Pancreas (tissue), 10 donors: Measurements from ENCODE around the gene DSE. TPM values are rescaled to one million over a fixed set of nuclear protein-coding genes. Genes with fewer than 3 reads are reported as not detected.

Source experiments
- ATAC-seq, 4 donors: fragments of 200-7000 bp; cut with Tn5 transposase; one replicate each; pipeline versions ENCODE4 v1.8.0 to v1.9.1; 2020; ENCODE audit warnings: mild to moderate bottlenecking in 4 of 4, moderate library complexity in 4 of 4
- DNase-seq, 6 donors: peaks; one replicate each; pipeline ENCODE4 v3.0.0-alpha.2; 2020
- FAIRE-seq: peaks from 2 replicates; lab custom pipeline; 2012; peaks lifted over from hg19 to GRCh38; lab: Jason Lieb, UNC
- H3K27ac ChIP-seq, 4 donors: fragments of 200-600 bp; sonication (generic); 1 replicate in 3 of 4; 2 replicates in 1 of 4; pipeline versions ENCODE4 v1.5.0 to v1.8.0; 2020
- H3K27me3 ChIP-seq, 4 donors: fragments of 200-600 bp; one replicate each; pipeline ENCODE4 v1.8.0; 2021
- H3K36me3 ChIP-seq, 3 donors: fragments of 200-600 bp; sonication (generic) in 1 of 3; one replicate each; pipeline versions ENCODE4 v1.5.0 to v1.8.0; 2020 to 2021
- H3K4me1 ChIP-seq, 3 donors: fragments of 200-600 bp; one replicate each; pipeline ENCODE4 v1.8.0; 2021
- H3K4me3 ChIP-seq, 4 donors: fragments of 200-600 bp; sonication (generic) in 2 of 4; one replicate each; pipeline versions ENCODE4 v1.5.0 to v1.8.0; 2020 to 2021
- H3K9me3 ChIP-seq, 4 donors: fragments of 200-600 bp; one replicate each; pipeline ENCODE4 v1.8.0; 2021
- CTCF ChIP-seq, 4 donors: fragments of 200-600 bp; sonication (generic) in 3 of 4; IDR thresholded peaks; one replicate each; pipeline versions ENCODE4 v1.5.0 to v1.8.0; 2021; ENCODE audit warnings: antibody characterized with exemption in 4 of 4
- WGBS, 2 donors: extraction: QIAGEN DNeasy Blood & Tissue Kit; methylation state at CpG; one replicate each; pipeline ENCODE4 v1.1.7; 2013; 5-methylcytosine and 5-hydroxymethylcytosine counted together
- intact Hi-C, 3 donors: fragments of 100-400 bp; cut with DNase I; formaldehyde crosslinking; loops; one replicate each; pipeline versions ENCODE4 v1.11.1 to v1.14.2; 2022
- polyA plus RNA-seq, 2 donors: library from polyadenylated mRNA; stranded (reverse); fragments of 200-250 nt; gene quantifications; one replicate each; pipeline ENCODE4 v1.2.3, GENCODE V29; 2013
- total RNA-seq, 6 donors: library from RNA; stranded (reverse); fragmentation: NEBNext Ultra II Directional in 4 of 6; extraction: Animal tissue kit (Norgen Biotek cat#: 25700) in 4 of 6; gene quantifications; one replicate each; pipeline versions ENCODE4 v1.2.1 to v1.2.4, GENCODE V29; 2021 to 2023
- donor health status: healthy with polysubstance abuse.
- donor health status: DM: no; HTN: no; CAD: no; lungs with moderate emphysema.
- donor health status: DM: no; HTN: no; CAD: no.
- donor health status: control.
- donor health status: control.
- donor health status: Bipolar disorder and iron deficiency.
- donor health status: DM: yes; HTN: yes; CAD: no.
- donor health status: DM: no; HTN: no; CAD: no.
- donor health status: DM: no; HTN: no; CAD: no.
- donor health status: DM: yes; HTN: yes; CAD: no.

Gene DSE
- total and polyA plus RNA-seq, 8 donors, result 1.7 to 19.2 (median 2.8) TPM

GRCh38 chr6:116422238-116422637, 51.5 kb downstream of the DSE start:
- ATAC-seq (no peak), FAIRE-seq (no peak), DNase-seq (no peak)
- TF ChIP-seq CTCF (IDR thresholded peaks at IDR 0.05), result no peak
- Histone ChIP-seq H3K4me1 (no peaks in the 10 kb centered on the region), H3K4me3 (no peak overlapping the region), H3K27ac (no peak overlapping the region), H3K27me3 (no peaks in the 10 kb centered on the region), H3K36me3 (no peaks in the 10 kb centered on the region), H3K9me3 (no peaks in the 10 kb centered on the region)
- whole genome bisulfite sequencing, 2 donors, result 73 to 76% methylated on average over 3 of the region's 3 CpGs
- intact Hi-C loops, result no loop called here

- FAIRE-seq (no peak), ATAC-seq (no peak), DNase-seq (no peak)
- Histone ChIP-seq H3K27me3 (no peaks in the 10 kb centered on the region), H3K9me3 (no peaks in the 10 kb centered on the region), H3K4me3 (no peak overlapping the region), H3K4me1 (no peaks in the 10 kb centered on the region), H3K27ac (no peak overlapping the region), H3K36me3 (no peaks in the 10 kb centered on the region)
- intact Hi-C loops, result no loop called here
- TF ChIP-seq CTCF (IDR thresholded peaks at IDR 0.05), result no peak
- WGBS, 2 donors, result 72 to 87% methylated on average over 1 of the region's 1 CpG
Observed at GRCh38 chr6:116424001-116424400, 53.3 kb downstream of the DSE start.

- Histone ChIP-seq H3K36me3 (no peaks in the 10 kb centered on the region), H3K4me3 (no peak overlapping the region), H3K27me3 (no peaks in the 10 kb centered on the region), H3K4me1 (no peaks in the 10 kb centered on the region), H3K27ac (no peak overlapping the region), H3K9me3 (no peaks in the 10 kb centered on the region)
- WGBS, 2 donors, result 94 to 96% methylated on average over 3 of the region's 3 CpGs
- no peak for TF ChIP-seq CTCF (IDR thresholded peaks at IDR 0.05)
- DNase-seq (no peak), ATAC-seq (no peak), FAIRE-seq (no peak)
- intact Hi-C loops, result no loop called here
Observed at GRCh38 chr6:116426551-116426950, 55.8 kb downstream of the DSE start.

GRCh38 chr6:116429111-116429510, 58.4 kb downstream of the DSE start:
- TF ChIP-seq CTCF (IDR thresholded peaks at IDR 0.05), result no peak
- no peak for ATAC-seq

GRCh38 chr6:116430860-116431259, 60.1 kb downstream of the DSE start:
- no peak overlapping the region for H3K4me3 ChIP-seq
- no peaks in the 10 kb centered on the region for H3K9me3 ChIP-seq
- no peaks in the 10 kb centered on the region for H3K27me3 ChIP-seq
- ATAC-seq, result no peak
- FAIRE-seq, result no peak
- intact Hi-C loops, result no loop called here
- H3K36me3 ChIP-seq, result no peaks in the 10 kb centered on the region
- TF ChIP-seq CTCF (IDR thresholded peaks at IDR 0.05), result no peak
- DNase-seq, result no peak
- 87 to 88% methylated on average over 4 of the region's 4 CpGs for WGBS, 2 donors
- H3K27ac ChIP-seq, result no peak overlapping the region
- no peaks in the 10 kb centered on the region for H3K4me1 ChIP-seq

More at GRCh38 chr6:116429111-116429510, 58.4 kb downstream of the DSE start:
- DNase-seq (no peak), FAIRE-seq (no peak)
- no peaks in the 10 kb centered on the region for H3K27me3 ChIP-seq
- 95 to 98% methylated on average over 2 of the region's 2 CpGs for WGBS, 2 donors
- no peak overlapping the region for H3K27ac ChIP-seq
- H3K4me3 ChIP-seq, result no peak overlapping the region
- H3K36me3 ChIP-seq, result no peaks in the 10 kb centered on the region
- no peaks in the 10 kb centered on the region for H3K4me1 ChIP-seq
- intact Hi-C loops, result no loop called here
- H3K9me3 ChIP-seq, result no peaks in the 10 kb centered on the region
